AG04449 (cell line): ENCODE measurements around the gene ATPAF2.
A peak's percentile ranks its signal among the peaks of the same experiment; 100 is the strongest.

Experiments used
- CTCF ChIA-PET: fragments of 350-600 bp; formaldehyde crosslinking; extraction: SDS; loops from one replicate; lab custom pipeline; 2021; ENCODE audit warnings: antibody characterized with exemption; lab: Yijun Ruan, JAX
- POLR2A ChIA-PET: fragments of 400-600, 350-600 bp; formaldehyde crosslinking; extraction: SDS; loops from one replicate; lab custom pipeline; 2020; ENCODE audit warnings: antibody characterized with exemption, inconsistent platforms; lab: Yijun Ruan, JAX
- DNase-seq: peaks from one replicate; pipeline ENCODE4 v3.0.0-alpha.2; 2010; ENCODE audit warnings: low read depth, low spot score
- H3K4me3 ChIP-seq: 2 replicates; pipeline ENCODE4 v1.5.1; 2011; ENCODE audit warnings: low read depth, mild to moderate bottlenecking, control low read depth, low read length
- TF ChIP-seq, protein P1 (sequence below): IDR thresholded peaks from one replicate; pipeline ENCODE4 v1.5.1; 2011; ENCODE audit warnings: mild to moderate bottlenecking, moderate library complexity, low read length, control low read depth, inconsistent platforms; ENCODE audit not compliant: insufficient read depth; ENCODE audit errors: missing control alignments

Gene ATPAF2

DNA sequence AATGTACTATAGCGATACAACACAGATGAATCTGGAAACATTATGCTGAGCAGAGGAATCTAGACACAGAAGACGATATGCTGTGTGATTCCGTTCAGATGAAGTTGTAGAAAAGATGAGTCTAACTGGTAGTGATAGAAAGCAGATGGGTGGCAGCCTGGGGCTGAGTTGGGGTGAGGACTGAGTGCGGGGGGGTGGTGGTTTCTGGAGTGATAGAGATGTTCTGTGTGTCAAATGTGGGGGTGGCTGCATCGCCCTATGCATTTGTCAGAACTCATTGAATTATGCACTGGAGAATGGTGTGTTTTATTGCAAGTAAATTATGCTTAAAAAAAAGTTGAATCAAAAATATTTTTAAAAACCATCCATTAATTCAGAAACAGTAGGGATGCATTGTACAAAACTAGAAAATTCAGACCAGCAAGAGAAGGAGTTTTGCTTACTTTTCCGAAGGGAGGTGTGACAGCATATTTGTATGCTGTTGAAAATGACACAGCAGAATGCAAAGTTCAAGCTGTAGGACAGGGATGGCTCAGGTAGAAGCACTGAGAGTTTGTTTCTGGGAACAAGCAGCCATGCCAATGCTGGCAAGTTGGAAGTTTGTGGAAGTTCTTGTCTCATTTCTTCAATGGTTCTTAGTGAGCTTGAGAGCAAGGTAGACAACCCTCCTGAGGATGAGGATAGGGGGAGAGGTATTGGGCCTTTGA is 35.8 kb upstream of the ATPAF2 start:
- DNase-seq = no peak
- POLR2A ChIA-PET = interaction anchor here (0.7 kb wide), 1 partner anchor 103 kb away, joined by 4 read pairs; the partner anchor contains the start of gene TOM1L2
- TF ChIP-seq, protein P1, sequence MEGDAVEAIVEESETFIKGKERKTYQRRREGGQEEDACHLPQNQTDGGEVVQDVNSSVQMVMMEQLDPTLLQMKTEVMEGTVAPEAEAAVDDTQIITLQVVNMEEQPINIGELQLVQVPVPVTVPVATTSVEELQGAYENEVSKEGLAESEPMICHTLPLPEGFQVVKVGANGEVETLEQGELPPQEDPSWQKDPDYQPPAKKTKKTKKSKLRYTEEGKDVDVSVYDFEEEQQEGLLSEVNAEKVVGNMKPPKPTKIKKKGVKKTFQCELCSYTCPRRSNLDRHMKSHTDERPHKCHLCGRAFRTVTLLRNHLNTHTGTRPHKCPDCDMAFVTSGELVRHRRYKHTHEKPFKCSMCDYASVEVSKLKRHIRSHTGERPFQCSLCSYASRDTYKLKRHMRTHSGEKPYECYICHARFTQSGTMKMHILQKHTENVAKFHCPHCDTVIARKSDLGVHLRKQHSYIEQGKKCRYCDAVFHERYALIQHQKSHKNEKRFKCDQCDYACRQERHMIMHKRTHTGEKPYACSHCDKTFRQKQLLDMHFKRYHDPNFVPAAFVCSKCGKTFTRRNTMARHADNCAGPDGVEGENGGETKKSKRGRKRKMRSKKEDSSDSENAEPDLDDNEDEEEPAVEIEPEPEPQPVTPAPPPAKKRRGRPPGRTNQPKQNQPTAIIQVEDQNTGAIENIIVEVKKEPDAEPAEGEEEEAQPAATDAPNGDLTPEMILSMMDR = no peak
- no peak overlapping the region for H3K4me3 ChIP-seq
- CTCF ChIA-PET = interaction anchor here (1.0 kb wide), 1 partner anchor 9 kb away, joined by 3 read pairs; no protein-coding TSS in a partner anchor

DNA sequence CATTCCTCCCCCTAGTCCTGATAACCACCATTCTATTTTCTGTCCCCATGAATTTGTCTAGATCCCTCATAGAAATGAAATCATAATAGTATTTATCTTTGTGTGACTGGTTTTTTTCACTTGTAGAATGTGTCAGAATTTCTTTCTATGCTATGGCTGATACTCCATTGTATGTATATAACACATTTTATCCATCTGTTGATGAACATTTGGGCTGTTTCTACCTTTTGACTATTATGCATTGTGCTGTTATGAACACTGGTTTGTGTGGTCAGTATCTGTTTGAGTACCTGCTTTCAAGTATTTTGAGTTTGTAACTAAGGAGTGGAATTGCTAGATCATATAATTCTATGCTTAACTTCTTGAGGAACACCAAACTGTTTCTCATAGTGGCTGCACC is 32.8 kb upstream of the ATPAF2 start:
- TF ChIP-seq, protein P1 = no peak
- no peak overlapping the region for H3K4me3 ChIP-seq
- ChIA-PET CTCF (no interaction called here), POLR2A (no interaction called here)
- DNase-seq = no peak

DNA sequence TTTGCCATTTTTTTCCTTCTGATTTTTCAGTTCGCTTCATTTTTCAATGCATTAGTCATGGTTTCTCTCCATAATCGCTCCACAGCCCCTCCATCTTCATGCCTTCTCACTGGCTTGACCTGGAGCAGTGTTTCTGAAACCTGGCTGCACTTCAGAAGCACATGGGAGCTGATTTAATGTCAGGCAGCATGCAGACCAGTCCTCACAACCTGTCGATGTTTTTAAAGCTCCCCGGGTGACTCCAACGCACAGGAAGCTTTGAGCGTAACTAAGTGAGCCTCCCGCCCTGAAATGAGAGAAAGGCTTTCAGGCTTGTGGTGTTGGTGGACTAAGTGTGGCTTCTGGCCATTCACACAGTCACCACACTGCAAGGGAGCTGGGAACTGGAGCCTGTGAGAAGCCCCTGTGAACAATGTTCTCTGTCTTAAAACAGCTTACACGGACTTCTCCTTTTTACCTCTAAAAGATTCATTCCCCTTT is 31.9 kb upstream of the ATPAF2 start:
- POLR2A ChIA-PET = interaction anchor here (0.5 kb wide), 1 partner anchor 16 kb away, joined by 3 read pairs; no protein-coding TSS in a partner anchor
- CTCF ChIA-PET = interaction anchor here (0.9 to 1.1 kb wide), 2 partner anchors 9 to 71 kb away, joined by 3 to 5 read pairs; no protein-coding TSS in a partner anchor
- TF ChIP-seq, protein P1 = no peak
- DNase-seq = no peak
- H3K4me3 ChIP-seq = peak overlapping the region; percentile 38; the same call in 1 of the 2 replicates

DNA sequence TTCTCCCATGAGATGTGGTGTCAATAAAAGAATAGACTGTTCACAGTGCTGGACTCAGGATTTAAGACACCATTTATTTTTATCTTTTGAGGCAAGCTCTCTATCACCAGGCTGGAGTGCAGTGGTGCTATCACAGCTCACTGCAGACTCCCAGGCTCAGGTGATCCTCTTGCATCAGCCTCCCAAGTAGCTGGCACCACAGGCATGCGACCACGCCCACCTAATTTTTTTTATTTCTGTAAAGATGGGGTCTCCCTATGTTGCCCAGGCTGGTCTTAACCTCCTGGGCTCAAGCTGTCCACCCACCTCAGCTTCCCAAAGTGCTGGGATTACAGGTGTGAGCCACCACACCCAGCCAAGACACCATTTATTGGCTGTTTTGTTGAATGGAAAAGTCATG is 30.1 kb upstream of the ATPAF2 start:
- no peak for DNase-seq
- CTCF ChIA-PET = interaction anchor here (1.5 kb wide), 1 partner anchor 11 kb away, joined by 3 read pairs; no protein-coding TSS in a partner anchor
- H3K4me3 ChIP-seq = no peak overlapping the region
- POLR2A ChIA-PET = no interaction called here
- TF ChIP-seq, protein P1 = no peak

DNA sequence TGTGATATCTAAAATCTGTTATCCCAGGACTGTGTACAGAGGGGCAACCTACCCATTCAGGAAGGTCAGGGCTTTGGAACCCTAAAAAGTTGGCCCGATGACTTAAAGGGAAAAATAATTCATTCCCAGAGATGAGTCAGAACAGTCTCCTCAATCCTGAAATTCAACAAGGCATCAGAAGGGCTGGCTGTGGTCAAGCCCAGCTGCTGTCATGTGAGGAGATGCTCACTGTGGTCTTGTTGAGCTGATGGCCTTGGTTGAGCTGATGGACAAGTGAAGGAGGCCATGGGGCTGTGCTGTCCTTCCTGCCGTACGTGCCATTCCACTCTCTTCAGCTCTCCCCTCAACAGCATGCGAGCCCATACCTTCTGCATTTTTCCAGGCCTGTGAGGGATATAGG is 27.9 kb upstream of the ATPAF2 start:
- ChIA-PET CTCF (no interaction called here), POLR2A (no interaction called here)
- no peak overlapping the region for H3K4me3 ChIP-seq
- TF ChIP-seq, protein P1 = no peak
- no peak for DNase-seq

DNA sequence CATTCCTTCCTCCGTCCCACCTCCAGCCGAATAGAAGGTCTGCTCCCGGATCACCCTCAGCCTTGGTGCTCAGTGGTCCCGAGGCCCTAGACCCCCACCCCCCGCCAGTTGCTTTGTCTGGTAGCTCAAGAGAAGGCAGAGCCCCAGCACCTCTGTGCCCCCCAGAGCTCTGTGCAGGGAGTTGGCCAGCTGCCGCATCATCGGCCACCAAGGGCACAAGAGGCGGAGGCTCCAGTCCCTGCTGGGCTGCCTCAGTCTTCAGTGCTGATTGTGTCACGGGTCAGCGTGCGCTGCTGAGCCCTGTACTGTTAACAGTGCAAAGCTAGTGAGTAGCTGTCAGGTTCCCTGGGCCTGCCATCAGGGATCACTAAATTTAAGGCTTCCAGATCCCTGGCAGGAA is 26.6 kb upstream of the ATPAF2 start:
- POLR2A ChIA-PET = no interaction called here

More for the DNA sequence above, 26.6 kb upstream of the ATPAF2 start:
- no peak overlapping the region for H3K4me3 ChIP-seq
- no peak for DNase-seq
- CTCF ChIA-PET = no interaction called here
- TF ChIP-seq, protein P1 = no peak
